Stomach (tissue), 9 donors: Measurements from ENCODE around the gene VWA2. TPM values are rescaled to one million over a fixed set of nuclear protein-coding genes. Genes with fewer than 3 reads are reported as not detected.

Experiments used
- DNase-seq, 2 donors: peaks; one replicate each; pipeline versions ENCODE4 v3.0.0 to v3.0.0-alpha.2; 2013 to 2019
- H3K27ac ChIP-seq, 5 donors: fragments of 200-600 bp in 4 of 5; sonication (generic) in 4 of 5; one replicate each; pipeline ENCODE4 v1.5.1; 2013 to 2019; ENCODE audit warnings: mild to moderate bottlenecking in 1 of 5, moderate library complexity in 1 of 5
- H3K27me3 ChIP-seq, 3 donors: fragments of 200-600 bp; sonication (generic); one replicate each; pipeline ENCODE4 v1.5.1; 2017 to 2019; ENCODE audit warnings: mixed run types in 1 of 3
- H3K36me3 ChIP-seq, 4 donors: fragments of 200-600 bp; sonication (generic); 1 replicate in 3 of 4; 2 replicates in 1 of 4; pipeline ENCODE4 v1.5.1; 2016 to 2019
- H3K4me1 ChIP-seq, 4 donors: fragments of 200-600 bp; sonication (generic); one replicate each; pipeline ENCODE4 v1.5.1; 2016 to 2019
- H3K4me3 ChIP-seq, 4 donors: fragments of 200-600 bp; sonication (generic) in 3 of 4; one replicate each; pipeline ENCODE4 v1.5.1; 2016 to 2019; ENCODE audit warnings: mild to moderate bottlenecking in 1 of 4
- H3K9me3 ChIP-seq, 4 donors: fragments of 200-600 bp; sonication (generic); one replicate each; pipeline ENCODE4 v1.5.1; 2016 to 2019
- CTCF ChIP-seq, 7 experiments: fragments of 450-650 bp in 4 of 7; fragments of 200-600 bp in 3 of 7; sonication (generic) in 3 of 7; IDR thresholded peaks; one replicate each; pipeline ENCODE4 v1.5.1; 2016 to 2019; ENCODE audit warnings: antibody characterized with exemption in 7 of 7, control low read depth in 2 of 7, mild to moderate bottlenecking in 1 of 7
- EP300 ChIP-seq: sonication (generic); formaldehyde crosslinking; IDR thresholded peaks from one replicate; pipeline ENCODE4 v1.6.1; 2017; ENCODE audit warnings: antibody characterized with exemption
- POLR2A ChIP-seq, 4 donors: fragments of 450-650 bp; IDR thresholded peaks; one replicate each; pipeline ENCODE4 v1.6.1; 2016; ENCODE audit warnings: antibody characterized with exemption in 4 of 4, control low read depth in 2 of 4, mild to moderate bottlenecking in 1 of 4, moderate library complexity in 1 of 4
- POLR2AphosphoS5 ChIP-seq, 3 donors: sonication (generic); formaldehyde crosslinking; IDR thresholded peaks; one replicate each; pipeline ENCODE4 v1.6.1; 2016; ENCODE audit warnings: antibody characterized with exemption in 3 of 3
- WGBS, 5 donors: extraction: QIAGEN DNeasy Blood & Tissue Kit in 3 of 5; methylation state at CpG; one replicate each; pipeline versions ENCODE4 v1.1.5 to v1.1.7; 2013 to 2018; 5-methylcytosine and 5-hydroxymethylcytosine counted together
- intact Hi-C: fragments of 100-400 bp; cut with DNase I; formaldehyde crosslinking; loops from one replicate; pipeline ENCODE4 v1.15.1; 2023; ENCODE audit warnings: low total_unique reads
- polyA plus RNA-seq, 3 donors: library from polyadenylated mRNA; stranded (reverse); fragments of 200-250 nt; gene quantifications; one replicate each; pipeline ENCODE4 v1.2.3, GENCODE V29; 2013
- total RNA-seq, 5 donors: library from RNA; depleted of rRNA; stranded (reverse); fragments of >200 nt; gene quantifications; one replicate each; pipeline versions ENCODE4 v1.1.0 to v1.2.3, GENCODE V29; 2014 to 2016
- donor health status: healthy with polysubstance abuse.
- donor health status: Bipolar disorder and iron deficiency.
- donor health status: healthy.

VWA2 gene
- total and polyA plus RNA-seq, 8 donors, result 0.46 to 20.7 (median 5.8) TPM

- H3K27ac ChIP-seq, result no peak overlapping the region
- TF ChIP-seq POLR2AphosphoS5 (IDR thresholded peaks at IDR 0.05) (no peak), CTCF (IDR thresholded peaks at IDR 0.05) (no peak), EP300 (no peak), POLR2A (IDR thresholded peaks at IDR 0.05) (no peak)
- intact Hi-C loops, result no loop called here
- DNase-seq, result peak in 1 of 2 donors; percentile 38
- H3K9me3 ChIP-seq, result no peaks in the 10 kb centered on the region
- peaks cover 0 to 19% (median 5%) of the 10 kb centered on the region in 4 donors for H3K4me1 ChIP-seq
- H3K27me3 ChIP-seq, result no peaks in the 10 kb centered on the region
- WGBS, 5 donors, result 69 to 81% (median 77%) methylated on average over 6 of the region's 6 CpGs
- H3K4me3 ChIP-seq, result no peak overlapping the region
- peaks cover 0 to 21% (median 2%) of the 10 kb centered on the region in 4 donors for H3K36me3 ChIP-seq
Measured at GRCh38 chr10:114334301-114334700, 95.2 kb downstream of the VWA2 start.

GRCh38 chr10:114335614-114336013 is 96.6 kb downstream of the VWA2 start:
- H3K27ac ChIP-seq, result no peak overlapping the region
- DNase-seq, result no peak
- WGBS, 5 donors, result 55 to 72% (median 65%) methylated on average over 3 of the region's 3 CpGs
- no peaks in the 10 kb centered on the region for H3K9me3 ChIP-seq
- peaks cover 0 to 14% (median 5%) of the 10 kb centered on the region in 4 donors for H3K4me1 ChIP-seq
- no peaks in the 10 kb centered on the region for H3K27me3 ChIP-seq
- H3K4me3 ChIP-seq, result no peak overlapping the region
- H3K36me3 ChIP-seq, result peaks cover 0 to 25% (median 2%) of the 10 kb centered on the region in 4 donors
- intact Hi-C loops, result no loop called here
- no peak for TF ChIP-seq POLR2AphosphoS5 (IDR thresholded peaks at IDR 0.05)
- no peak for TF ChIP-seq EP300
- no peak for TF ChIP-seq CTCF (IDR thresholded peaks at IDR 0.05)

- TF ChIP-seq CTCF (IDR thresholded peaks at IDR 0.05), result no peak
- TF ChIP-seq POLR2AphosphoS5 (IDR thresholded peaks at IDR 0.05), result no peak
- TF ChIP-seq POLR2A (IDR thresholded peaks at IDR 0.05), result no peak
- TF ChIP-seq EP300, result no peak
- Histone ChIP-seq H3K9me3 (no peaks in the 10 kb centered on the region), H3K4me3 (no peak overlapping the region), H3K36me3 (peaks cover 0 to 20% (median 2%) of the 10 kb centered on the region in 4 donors), H3K27me3 (no peaks in the 10 kb centered on the region), H3K4me1 (peaks cover 0 to 14% (median 5%) of the 10 kb centered on the region in 4 donors), H3K27ac (no peak overlapping the region)
- no peak for DNase-seq
- 68 to 81% (median 78%) methylated on average over 10 of the region's 10 CpGs for WGBS, 5 donors
- intact Hi-C loops, result no loop called here
Measured at GRCh38 chr10:114336823-114337509, 97.9 kb downstream of the VWA2 start.

- no peak for DNase-seq
- 74 to 82% (median 80%) methylated on average over 19 of the region's 19 CpGs for WGBS, 5 donors
- Histone ChIP-seq H3K27me3 (no peaks in the 10 kb centered on the region), H3K9me3 (no peaks in the 10 kb centered on the region), H3K4me1 (peaks cover 0 to 14% (median 5%) of the 10 kb centered on the region in 4 donors), H3K36me3 (peaks cover 0 to 20% (median 2%) of the 10 kb centered on the region in 4 donors), H3K27ac (no peak overlapping the region), H3K4me3 (no peak overlapping the region)
- intact Hi-C loops, result no loop called here
- TF ChIP-seq POLR2AphosphoS5 (IDR thresholded peaks at IDR 0.05) (no peak), CTCF (IDR thresholded peaks at IDR 0.05) (no peak), POLR2A (IDR thresholded peaks at IDR 0.05) (no peak), EP300 (no peak)
Measured at GRCh38 chr10:114337510-114338462, 98.7 kb downstream of the VWA2 start.
